CD8-positive, alpha-beta memory T cell (primary cell): ENCODE data around the gene C5orf58. TPM values are rescaled to one million over a fixed set of nuclear protein-coding genes. Genes with fewer than 3 reads are reported as not detected.
A peak's percentile ranks its signal among the peaks of the same experiment; 100 is the strongest.

ENCODE experiments used
- CTCF ChIA-PET: fragments of 350-600 bp; sonication (Branson Sonifier 250); formaldehyde crosslinking; loops from one replicate; lab custom pipeline; 2021; ENCODE audit warnings: antibody characterized with exemption; lab: Charles Lee
- POLR2A ChIA-PET: fragments of 350-600 bp; sonication (Branson Sonifier 250); formaldehyde crosslinking; loops from one replicate; lab custom pipeline; 2021; ENCODE audit warnings: antibody characterized with exemption; lab: Charles Lee
- DNase-seq, 5 donors: peaks; one replicate each; pipeline versions ENCODE4 v3.0.0 to v3.0.0-alpha.2; 2020 to 2022; ENCODE audit warnings: mixed read lengths in 1 of 5
- H3K27ac ChIP-seq: one replicate; pipeline ENCODE4 v1.7.0; 2013; ENCODE audit warnings: low read depth, mild to moderate bottlenecking, low read length, moderate library complexity
- H3K27me3 ChIP-seq: 2 replicates; pipeline ENCODE4 v1.7.0; 2013; ENCODE audit warnings: low read length, mild to moderate bottlenecking; ENCODE audit not compliant: insufficient read depth, poor library complexity, severe bottlenecking
- H3K36me3 ChIP-seq: 2 replicates; pipeline ENCODE4 v1.7.0; 2013; ENCODE audit warnings: mild to moderate bottlenecking, low read length, moderate library complexity; ENCODE audit not compliant: insufficient read depth
- H3K4me1 ChIP-seq: 2 replicates; pipeline ENCODE4 v1.7.0; 2013; ENCODE audit warnings: mild to moderate bottlenecking, low read length, moderate library complexity; ENCODE audit not compliant: insufficient read depth
- H3K4me3 ChIP-seq: 2 replicates; pipeline ENCODE4 v1.7.0; 2013; ENCODE audit warnings: mild to moderate bottlenecking, low read length
- H3K9me3 ChIP-seq: 2 replicates; pipeline ENCODE4 v1.7.0; 2013; ENCODE audit warnings: mild to moderate bottlenecking, low read length
- H3K27ac Mint-ChIP-seq, 8 donors: one replicate each; pipeline ENCODE4 v1.8.0; 2020 to 2021; ENCODE audit warnings: mixed read lengths in 8 of 8, mild to moderate bottlenecking in 6 of 8, inconsistent platforms in 3 of 8, moderate library complexity in 3 of 8
- H3K27me3 Mint-ChIP-seq, 2 donors: one replicate each; pipeline ENCODE4 v1.8.0; 2020 to 2021; ENCODE audit warnings: mixed read lengths in 2 of 2, mild to moderate bottlenecking in 1 of 2, moderate library complexity in 1 of 2
- H3K36me3 Mint-ChIP-seq, 3 donors: one replicate each; pipeline ENCODE4 v1.8.0; 2020 to 2021; ENCODE audit warnings: mixed read lengths in 3 of 3, inconsistent platforms in 1 of 3, mild to moderate bottlenecking in 1 of 3
- H3K4me1 Mint-ChIP-seq, 3 donors: one replicate each; pipeline ENCODE4 v1.8.0; 2020 to 2021; ENCODE audit warnings: mixed read lengths in 3 of 3, inconsistent platforms in 1 of 3, mild to moderate bottlenecking in 1 of 3
- H3K4me3 Mint-ChIP-seq, 7 donors: one replicate each; pipeline ENCODE4 v1.8.0; 2020 to 2021; ENCODE audit warnings: mixed read lengths in 7 of 7, mild to moderate bottlenecking in 6 of 7, moderate library complexity in 4 of 7, inconsistent platforms in 2 of 7
- H3K9me3 Mint-ChIP-seq, 5 donors: one replicate each; pipeline ENCODE4 v1.8.0; 2020 to 2022; ENCODE audit warnings: mixed read lengths in 5 of 5, mild to moderate bottlenecking in 3 of 5, moderate library complexity in 2 of 5, inconsistent platforms in 1 of 5
- polyA plus RNA-seq: library from polyadenylated mRNA; unstranded; fragments of 300-500 nt; fragmentation: Illumina TruSeq; gene quantifications from one replicate; pipeline ENCODE4 v1.2.3, GENCODE V29; 2021
- total RNA-seq, 2 experiments: library from RNA; stranded (reverse); gene quantifications; one replicate each; pipeline ENCODE4 v1.2.3, GENCODE V29; 2021

Gene C5orf58
- total and polyA plus RNA-seq, 3 experiments from 2014 or later = 0.99 TPM; not detected in 2

DNA sequence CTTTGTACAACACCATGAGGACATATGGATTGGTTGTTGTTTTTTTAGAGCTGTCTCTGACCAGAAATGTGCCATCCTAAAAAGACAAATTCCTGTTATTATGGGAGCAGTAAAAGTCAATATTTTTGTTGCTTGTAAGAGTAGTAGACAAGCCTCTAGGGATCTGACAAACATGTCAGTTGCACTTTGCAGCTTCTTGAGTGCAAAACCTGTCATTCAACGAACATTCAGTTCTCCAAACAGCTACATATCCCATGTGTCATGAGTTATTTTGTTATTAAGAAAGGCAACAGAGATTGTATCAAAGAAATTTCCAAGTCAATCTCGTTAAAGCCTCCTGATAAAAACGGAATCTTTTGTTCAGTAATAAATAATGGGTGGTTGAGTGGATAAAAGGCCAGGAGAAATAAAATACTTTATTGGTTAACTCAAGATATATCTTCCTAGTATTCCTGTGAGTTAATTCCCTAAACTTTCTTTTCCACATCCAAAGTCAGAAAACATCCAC lies 18.1 kb downstream of the C5orf58 start:
- Histone ChIP-seq H3K27me3 (no peaks in the 10 kb centered on the region), H3K9me3 (no peaks in the 10 kb centered on the region), H3K36me3 (peaks cover 88% of the 10 kb centered on the region), H3K4me1 (peaks cover 23% of the 10 kb centered on the region), H3K27ac (no peak overlapping the region), H3K4me3 (no peak overlapping the region)
- peak overlapping the region in 2 of 8 donors; percentile 77 to 78 for H3K27ac Mint-ChIP-seq
- POLR2A ChIA-PET = interaction anchor here (1.3 kb wide), 1 partner anchor 31 kb away, joined by 3 read pairs; no protein-coding TSS in a partner anchor
- no peaks in the 10 kb centered on the region for H3K27me3 Mint-ChIP-seq
- CTCF ChIA-PET = interaction anchor here (1.2 to 3.8 kb wide), 5 partner anchors 11 to 88 kb away, joined by 3 to 11 read pairs (median 6); no protein-coding TSS in a partner anchor
- peaks cover 0 to under 1% (median 0%) of the 10 kb centered on the region in 5 donors for H3K9me3 Mint-ChIP-seq
- no peak overlapping the region for H3K4me3 Mint-ChIP-seq
- DNase-seq = no peak
- peaks cover 30 to 95% (median 51%) of the 10 kb centered on the region in 3 donors for H3K36me3 Mint-ChIP-seq
- H3K4me1 Mint-ChIP-seq = peaks cover 37 to 71% (median 67%) of the 10 kb centered on the region in 3 donors

DNA sequence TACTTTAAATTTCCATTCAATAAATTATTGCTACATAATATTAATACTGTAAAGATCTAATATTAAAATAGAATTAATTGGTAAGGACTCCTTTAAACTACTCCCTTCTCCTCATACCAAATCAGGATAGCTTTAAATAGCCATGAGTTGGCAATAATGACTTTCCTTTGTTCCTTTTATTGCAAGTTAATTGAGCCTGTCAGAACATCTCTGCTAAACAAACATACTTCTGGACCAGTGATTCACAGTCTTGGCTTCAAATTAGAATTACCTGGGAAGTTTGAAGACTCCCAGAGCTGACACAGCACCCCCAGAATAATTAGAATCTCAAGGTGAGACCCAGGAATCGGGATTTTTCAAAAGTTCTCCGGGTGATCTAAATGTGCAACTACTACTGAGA lies 18.7 kb downstream of the C5orf58 start:
- no peaks in the 10 kb centered on the region for H3K9me3 Mint-ChIP-seq

DNA sequence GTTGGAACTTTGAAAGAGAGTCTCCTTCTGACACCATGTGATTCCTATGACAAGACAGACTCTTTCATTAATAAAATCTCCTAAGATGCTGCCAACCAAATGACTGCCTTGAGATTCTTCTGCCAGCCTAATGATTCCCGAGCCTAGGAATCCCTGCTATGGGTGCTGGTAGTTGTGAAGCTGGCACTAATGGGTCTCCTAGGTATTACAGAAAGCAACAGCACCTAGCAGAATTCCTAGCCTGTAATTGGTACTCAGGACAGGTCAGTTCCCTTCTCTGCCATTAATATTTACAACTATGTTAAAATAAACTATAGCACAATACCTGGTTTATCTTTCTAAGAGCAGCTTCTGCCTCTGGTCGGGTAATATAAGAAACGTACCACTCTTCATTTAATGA lies 19.3 kb downstream of the C5orf58 start:
- Mint-ChIP-seq H3K27me3 (no peaks in the 10 kb centered on the region), H3K9me3 (no peaks in the 10 kb centered on the region), H3K4me3 (no peak overlapping the region), H3K36me3 (peaks cover 29 to 96% (median 51%) of the 10 kb centered on the region in 3 donors), H3K4me1 (peaks cover 48 to 81% (median 74%) of the 10 kb centered on the region in 3 donors), H3K27ac (peak overlapping the region in 6 of 8 donors; percentile 17 to 79 (median 44))
- CTCF ChIA-PET = interaction anchor here (1.1 to 3.8 kb wide), 6 partner anchors 10 to 87 kb away, joined by 3 to 11 read pairs (median 4); no protein-coding TSS in a partner anchor
- Histone ChIP-seq H3K9me3 (no peaks in the 10 kb centered on the region), H3K27ac (no peak overlapping the region), H3K36me3 (peaks cover 90% of the 10 kb centered on the region), H3K27me3 (no peaks in the 10 kb centered on the region), H3K4me1 (peaks cover 23% of the 10 kb centered on the region), H3K4me3 (no peak overlapping the region)
- DNase-seq = no peak
- POLR2A ChIA-PET = interaction anchor here (1.3 kb wide), 1 partner anchor 30 kb away, joined by 3 read pairs; no protein-coding TSS in a partner anchor

More for the DNA sequence above, 18.7 kb downstream of the C5orf58 start:
- no peaks in the 10 kb centered on the region for H3K27me3 Mint-ChIP-seq
- peaks cover 31 to 96% (median 52%) of the 10 kb centered on the region in 3 donors for H3K36me3 Mint-ChIP-seq
- H3K4me3 Mint-ChIP-seq = no peak overlapping the region
- ChIA-PET POLR2A (interaction anchor here (1.3 kb wide), 1 partner anchor 31 kb away, joined by 3 read pairs; no protein-coding TSS in a partner anchor), CTCF (interaction anchor here (1.1 to 3.8 kb wide), 6 partner anchors 10 to 88 kb away, joined by 3 to 11 read pairs (median 6); no protein-coding TSS in a partner anchor)
- H3K27ac Mint-ChIP-seq = peak overlapping the region in 2 of 8 donors; percentile 17 to 53
- no peaks in the 10 kb centered on the region for H3K9me3 ChIP-seq
- DNase-seq = no peak
- H3K27ac ChIP-seq = no peak overlapping the region
- H3K4me3 ChIP-seq = no peak overlapping the region
- H3K4me1 ChIP-seq = peaks cover 23% of the 10 kb centered on the region
- H3K36me3 ChIP-seq = peaks cover 90% of the 10 kb centered on the region
- no peaks in the 10 kb centered on the region for H3K27me3 ChIP-seq
- H3K4me1 Mint-ChIP-seq = peaks cover 43 to 76% (median 70%) of the 10 kb centered on the region in 3 donors

DNA sequence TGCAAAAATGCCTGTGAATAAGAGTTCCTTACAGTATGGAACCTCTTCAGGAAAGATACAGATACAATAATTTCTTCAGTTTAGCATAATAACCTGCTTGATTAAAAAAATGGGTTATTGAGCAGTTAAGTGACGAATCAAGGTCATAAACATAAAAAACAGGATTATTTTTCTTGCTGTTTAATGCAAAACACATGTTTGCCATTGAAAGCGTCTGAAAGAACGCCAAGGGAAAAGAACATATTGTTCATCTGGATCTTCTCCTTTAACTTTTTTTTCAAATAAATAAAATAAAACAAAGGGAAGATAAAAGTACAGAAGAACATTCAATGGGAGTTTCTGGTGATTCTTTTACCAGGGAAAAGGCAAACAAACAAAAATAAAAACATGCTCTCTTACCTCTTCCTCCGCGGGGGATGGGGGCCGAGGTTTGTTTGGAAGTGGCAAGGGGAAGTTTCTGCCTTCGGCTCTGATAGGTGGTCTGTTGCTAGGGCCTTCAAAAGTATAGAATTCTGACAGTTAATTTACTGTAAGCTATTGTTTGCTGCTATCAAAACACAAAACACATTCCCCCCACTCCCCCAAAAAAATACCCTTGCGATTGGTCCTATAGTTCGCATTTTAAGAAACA lies 20.1 kb downstream of the C5orf58 start:
- Histone ChIP-seq H3K4me3 (no peak overlapping the region), H3K4me1 (peaks cover 23% of the 10 kb centered on the region), H3K27me3 (no peaks in the 10 kb centered on the region), H3K9me3 (no peaks in the 10 kb centered on the region), H3K27ac (no peak overlapping the region), H3K36me3 (peaks cover 90% of the 10 kb centered on the region)
- H3K4me3 Mint-ChIP-seq = no peak overlapping the region
- peak overlapping the region in 7 of 8 donors; percentile 14 to 97 (median 87) for H3K27ac Mint-ChIP-seq
- POLR2A ChIA-PET = no interaction called here
- peaks cover 54 to 82% (median 79%) of the 10 kb centered on the region in 3 donors for H3K4me1 Mint-ChIP-seq
- no peak for DNase-seq
- no peaks in the 10 kb centered on the region for H3K9me3 Mint-ChIP-seq
- H3K27me3 Mint-ChIP-seq = no peaks in the 10 kb centered on the region
- peaks cover 23 to 96% (median 48%) of the 10 kb centered on the region in 3 donors for H3K36me3 Mint-ChIP-seq
- CTCF ChIA-PET = interaction anchor here (0.8 to 3.8 kb wide), 5 partner anchors 9 to 86 kb away, joined by 3 to 11 read pairs (median 6); no protein-coding TSS in a partner anchor

DNA sequence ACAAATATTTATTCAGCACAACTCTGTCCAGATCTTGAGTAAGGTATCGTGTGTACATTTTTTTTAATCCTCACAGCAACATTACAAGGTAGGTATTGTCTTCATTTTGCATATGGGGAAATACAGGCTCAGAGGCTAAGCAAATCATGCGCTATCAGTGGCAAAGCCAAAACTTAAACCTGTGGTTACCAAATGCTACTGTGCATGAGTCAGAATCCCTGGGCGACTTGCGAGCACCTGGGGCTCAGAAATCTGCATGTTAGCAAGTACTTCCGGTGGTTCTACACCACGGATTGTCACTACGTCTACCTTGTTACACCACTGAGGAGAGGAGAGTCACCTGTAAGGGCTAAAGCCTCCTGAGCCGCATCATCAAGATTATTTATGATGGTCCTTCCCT lies 21.3 kb downstream of the C5orf58 start:
- no peaks in the 10 kb centered on the region for H3K9me3 ChIP-seq
- Mint-ChIP-seq H3K4me1 (peaks cover 56 to 87% (median 80%) of the 10 kb centered on the region in 3 donors), H3K9me3 (no peaks in the 10 kb centered on the region), H3K27ac (peak overlapping the region; percentile 79 to 97 (median 90)), H3K4me3 (peak overlapping the region in 6 of 7 donors; percentile 2 to 54 (median 18)), H3K27me3 (no peaks in the 10 kb centered on the region), H3K36me3 (peaks cover 33 to 96% (median 49%) of the 10 kb centered on the region in 3 donors)
- H3K27ac ChIP-seq = peak overlapping the region; percentile 30
- no peaks in the 10 kb centered on the region for H3K27me3 ChIP-seq
- ChIA-PET CTCF (no interaction called here), POLR2A (no interaction called here)
- H3K4me1 ChIP-seq = peaks cover 24% of the 10 kb centered on the region
- DNase-seq = peak; percentile 47 to 89 (median 73)
- peaks cover 90% of the 10 kb centered on the region for H3K36me3 ChIP-seq
- H3K4me3 ChIP-seq = no peak overlapping the region

DNA sequence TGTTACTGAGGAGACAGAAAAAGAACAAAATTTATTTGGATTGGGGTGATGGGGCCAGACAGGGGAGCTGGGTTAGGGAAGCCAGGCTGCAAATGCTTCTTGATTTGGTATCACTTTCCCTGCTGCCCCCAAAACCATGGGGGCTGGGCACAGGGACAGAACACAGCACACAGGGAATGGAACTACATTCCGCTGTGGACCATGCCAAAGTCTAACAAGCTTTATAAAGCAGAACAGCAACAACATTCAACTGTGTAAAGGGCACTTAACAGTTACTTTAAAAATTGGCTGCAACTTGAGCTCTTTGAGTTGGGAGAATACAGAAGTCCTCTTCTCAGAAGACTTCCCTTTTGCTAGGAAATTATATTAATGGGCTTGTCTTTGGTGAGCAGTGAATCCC lies 23.8 kb downstream of the C5orf58 start:
- peaks cover 35 to 98% (median 50%) of the 10 kb centered on the region in 3 donors for H3K36me3 Mint-ChIP-seq
- H3K4me1 ChIP-seq = peaks cover 49% of the 10 kb centered on the region
- H3K27me3 ChIP-seq = no peaks in the 10 kb centered on the region
- peaks cover 0 to 2% of the 10 kb centered on the region in 2 donors for H3K27me3 Mint-ChIP-seq
- H3K27ac ChIP-seq = no peak overlapping the region
- H3K4me1 Mint-ChIP-seq = peaks cover 69 to 86% (median 84%) of the 10 kb centered on the region in 3 donors
- ChIA-PET POLR2A (interaction anchor here (0.6 kb wide), 1 partner anchor 17 kb away, joined by 5 read pairs; no protein-coding TSS in a partner anchor), CTCF (interaction anchor here (1.0 kb wide), 2 partner anchors 11 to 22 kb away, joined by 3 to 4 read pairs; no protein-coding TSS in a partner anchor)
- no peak overlapping the region for H3K4me3 ChIP-seq
- H3K9me3 ChIP-seq = no peaks in the 10 kb centered on the region
- peak overlapping the region; percentile 52 to 96 (median 82) for H3K27ac Mint-ChIP-seq
- H3K4me3 Mint-ChIP-seq = no peak overlapping the region
- no peak for DNase-seq
- no peaks in the 10 kb centered on the region for H3K9me3 Mint-ChIP-seq
- H3K36me3 ChIP-seq = peaks cover 93% of the 10 kb centered on the region

DNA sequence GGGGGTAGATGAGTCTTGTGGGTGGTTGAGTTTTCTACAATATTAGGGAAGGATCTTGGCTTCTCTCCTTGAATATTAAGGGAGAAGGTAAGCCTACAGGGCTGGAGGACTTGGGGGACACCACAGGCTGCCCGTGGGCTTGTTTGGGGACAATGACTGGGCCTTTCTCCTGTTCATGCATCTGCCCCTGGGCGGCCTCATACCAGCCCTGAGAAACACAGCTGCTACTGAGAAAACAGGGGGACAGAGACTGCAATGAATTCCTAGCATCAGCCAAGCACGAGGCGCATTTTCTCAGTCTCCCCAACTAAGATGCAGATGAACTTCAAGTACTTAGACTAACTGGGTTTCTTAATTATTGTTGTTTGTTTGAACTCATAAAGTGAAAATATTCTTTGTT lies 24.6 kb downstream of the C5orf58 start:
- Mint-ChIP-seq H3K27me3 (peaks cover 0 to 2% of the 10 kb centered on the region in 2 donors), H3K4me3 (no peak overlapping the region), H3K4me1 (peaks cover 74 to 88% (median 87%) of the 10 kb centered on the region in 3 donors), H3K9me3 (no peaks in the 10 kb centered on the region), H3K27ac (peak overlapping the region in 7 of 8 donors; percentile 55 to 96 (median 75)), H3K36me3 (peaks cover 42 to 98% (median 51%) of the 10 kb centered on the region in 3 donors)
- peaks cover 57% of the 10 kb centered on the region for H3K4me1 ChIP-seq
- H3K27ac ChIP-seq = no peak overlapping the region
- DNase-seq = no peak
- peaks cover 88% of the 10 kb centered on the region for H3K36me3 ChIP-seq
- ChIA-PET POLR2A (interaction anchor here (0.6 kb wide), 1 partner anchor 11 kb away, joined by 5 read pairs; no protein-coding TSS in a partner anchor), CTCF (interaction anchor here (1.0 to 6.0 kb wide), 5 partner anchors 10 to 82 kb away, joined by 3 to 50 read pairs (median 4); no protein-coding TSS in a partner anchor)
- no peaks in the 10 kb centered on the region for H3K9me3 ChIP-seq
- H3K4me3 ChIP-seq = no peak overlapping the region
- H3K27me3 ChIP-seq = no peaks in the 10 kb centered on the region
